HepG2 (cell line): ENCODE measurements around the gene SKA2. TPM values are rescaled to one million over a fixed set of nuclear protein-coding genes. Genes with fewer than 3 reads are reported as not detected.

Experiments
- CBX1 ChIP-seq: IDR thresholded peaks from one replicate; pipeline ENCODE4 v1.6.1; 2016; ENCODE audit warnings: antibody characterized with exemption, low read depth
- ELF3 ChIP-seq: IDR thresholded peaks from 2 replicates; pipeline ENCODE4 v1.6.1; 2016; ENCODE audit warnings: missing genetic modification reagents, missing compliant biosample characterization
- GLMP ChIP-seq: sonication (generic); formaldehyde crosslinking; IDR thresholded peaks from 2 replicates; pipeline ENCODE4 v1.9.0; 2021; ENCODE audit warnings: missing genetic modification reagents, mild to moderate bottlenecking, borderline replicate concordance
- NBN ChIP-seq: fragments of 450-650 bp; conservative IDR thresholded peaks from 2 replicates; pipeline ENCODE4 v1.6.1; 2017
- ONECUT2 ChIP-seq: sonication (generic); formaldehyde crosslinking; IDR thresholded peaks from 2 replicates; pipeline ENCODE4 v1.4.0; 2020; ENCODE audit warnings: missing genetic modification reagents
- PITX1 ChIP-seq: sonication (generic); formaldehyde crosslinking; IDR thresholded peaks from 2 replicates; pipeline ENCODE4 v1.5.1; 2020; ENCODE audit warnings: mild to moderate bottlenecking, missing genetic modification reagents
- PRDM10 ChIP-seq: sonication (generic); formaldehyde crosslinking; IDR thresholded peaks from 2 replicates; pipeline ENCODE4 v1.4.0; 2020; ENCODE audit warnings: low read depth, missing genetic modification reagents
- RXRB ChIP-seq: IDR thresholded peaks from 2 replicates; pipeline ENCODE4 v1.6.1; 2016; ENCODE audit warnings: borderline replicate concordance, missing genetic modification reagents, missing compliant biosample characterization
- TCF12 ChIP-seq, 2 experiments: fragments of 450-650 bp in 1 of 2; sonication (generic) in 1 of 2; formaldehyde crosslinking in 1 of 2; IDR thresholded peaks; 2 replicates each; pipeline versions ENCODE4 v1.6.1 to v1.8.0; 2017 to 2022; ENCODE audit warnings: antibody characterized with exemption in 1 of 2, mild to moderate bottlenecking in 1 of 2, missing genetic modification reagents in 1 of 2, moderate library complexity in 1 of 2
- ZBTB38 ChIP-seq: sonication (generic); formaldehyde crosslinking; IDR thresholded peaks from 2 replicates; pipeline ENCODE4 v1.5.1; 2020; ENCODE audit warnings: mild to moderate bottlenecking, missing genetic modification reagents
- ZFP62 ChIP-seq: sonication (generic); formaldehyde crosslinking; IDR thresholded peaks from 2 replicates; pipeline ENCODE4 v1.4.0; 2020; ENCODE audit warnings: missing genetic modification reagents
- ZNF670 ChIP-seq: sonication (generic); formaldehyde crosslinking; IDR thresholded peaks from 2 replicates; pipeline ENCODE4 v1.8.0; 2022; ENCODE audit warnings: mild to moderate bottlenecking, missing genetic modification reagents, borderline replicate concordance
- polyA plus RNA-seq, 8 experiments: library from polyadenylated mRNA; depleted of rRNA in 3 of 8; stranded (reverse) in 7 of 8; unstranded in 1 of 8; fragments of >200 nt; fragmentation: Illumina TruSeq in 4 of 8; extraction: Trizol in 4 of 8; gene quantifications; 2 replicates each; pipeline versions ENCODE4 v1.2.1 to v1.2.3, GENCODE V29; 2011 to 2016; ENCODE audit warnings: low read depth in 4 of 8, missing spikeins in 1 of 8, mixed read lengths in 1 of 8; ENCODE audit not compliant: insufficient read depth in 1 of 8
- total RNA-seq, 5 experiments: library from RNA; depleted of rRNA; stranded (reverse); fragments of >200 nt; fragmentation: Illumina TruSeq; extraction: Trizol; gene quantifications; 2 replicates each; pipeline ENCODE4 v1.2.3, GENCODE V29; 2016; ENCODE audit warnings: low read depth in 1 of 5
- TF ChIP-seq, protein P1 (sequence below), 2 experiments: fragments of 450-650 bp in 1 of 2; sonication (generic) in 1 of 2; formaldehyde crosslinking in 1 of 2; IDR thresholded peaks; 2 replicates each; pipeline versions ENCODE4 v1.6.1 to v1.8.0; 2016 to 2022; ENCODE audit warnings: antibody characterized with exemption in 1 of 2, mild to moderate bottlenecking in 1 of 2, missing genetic modification reagents in 1 of 2

SKA2 gene
- total and polyA plus RNA-seq, 2 of the 13 experiments (the other 11 are each of a cell fraction or from before 2014, with no cell fraction given): 18.6 to 91.8 TPM

- TF ChIP-seq, protein P1, sequence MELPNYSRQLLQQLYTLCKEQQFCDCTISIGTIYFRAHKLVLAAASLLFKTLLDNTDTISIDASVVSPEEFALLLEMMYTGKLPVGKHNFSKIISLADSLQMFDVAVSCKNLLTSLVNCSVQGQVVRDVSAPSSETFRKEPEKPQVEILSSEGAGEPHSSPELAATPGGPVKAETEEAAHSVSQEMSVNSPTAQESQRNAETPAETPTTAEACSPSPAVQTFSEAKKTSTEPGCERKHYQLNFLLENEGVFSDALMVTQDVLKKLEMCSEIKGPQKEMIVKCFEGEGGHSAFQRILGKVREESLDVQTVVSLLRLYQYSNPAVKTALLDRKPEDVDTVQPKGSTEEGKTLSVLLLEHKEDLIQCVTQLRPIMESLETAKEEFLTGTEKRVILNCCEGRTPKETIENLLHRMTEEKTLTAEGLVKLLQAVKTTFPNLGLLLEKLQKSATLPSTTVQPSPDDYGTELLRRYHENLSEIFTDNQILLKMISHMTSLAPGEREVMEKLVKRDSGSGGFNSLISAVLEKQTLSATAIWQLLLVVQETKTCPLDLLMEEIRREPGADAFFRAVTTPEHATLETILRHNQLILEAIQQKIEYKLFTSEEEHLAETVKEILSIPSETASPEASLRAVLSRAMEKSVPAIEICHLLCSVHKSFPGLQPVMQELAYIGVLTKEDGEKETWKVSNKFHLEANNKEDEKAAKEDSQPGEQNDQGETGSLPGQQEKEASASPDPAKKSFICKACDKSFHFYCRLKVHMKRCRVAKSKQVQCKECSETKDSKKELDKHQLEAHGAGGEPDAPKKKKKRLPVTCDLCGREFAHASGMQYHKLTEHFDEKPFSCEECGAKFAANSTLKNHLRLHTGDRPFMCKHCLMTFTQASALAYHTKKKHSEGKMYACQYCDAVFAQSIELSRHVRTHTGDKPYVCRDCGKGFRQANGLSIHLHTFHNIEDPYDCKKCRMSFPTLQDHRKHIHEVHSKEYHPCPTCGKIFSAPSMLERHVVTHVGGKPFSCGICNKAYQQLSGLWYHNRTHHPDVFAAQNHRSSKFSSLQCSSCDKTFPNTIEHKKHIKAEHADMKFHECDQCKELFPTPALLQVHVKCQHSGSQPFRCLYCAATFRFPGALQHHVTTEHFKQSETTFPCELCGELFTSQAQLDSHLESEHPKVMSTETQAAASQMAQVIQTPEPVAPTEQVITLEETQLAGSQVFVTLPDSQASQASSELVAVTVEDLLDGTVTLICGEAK (IDR thresholded peaks at IDR 0.05): no peak
- TF ChIP-seq, protein P1 (CRISPR knock-in tag; IDR thresholded peaks at IDR 0.05): peak; percentile 82; the same call in 1 of the 2 replicates
- TF ChIP-seq GLMP (CRISPR knock-in tag) (no peak), RXRB (peak; percentile 59; the same call in 1 of the 2 replicates), NBN (no peak), CBX1 (no peak), PITX1 (CRISPR knock-in tag) (peak; percentile 71), ZNF670 (CRISPR knock-in tag) (peak; percentile 86; the same call in 1 of the 2 replicates), ZBTB38 (peak; percentile 72; the same call in 1 of the 2 replicates), TCF12 (IDR thresholded peaks at IDR 0.05) (no peak), TCF12 (CRISPR knock-in tag; IDR thresholded peaks at IDR 0.05) (no peak), ONECUT2 (CRISPR knock-in tag) (peak; percentile 36; the same call in 1 of the 2 replicates), ELF3 (CRISPR knock-in tag) (peak; percentile 37; the same call in 1 of the 2 replicates), PRDM10 (CRISPR knock-in tag) (no peak; the same call in 1 of the 2 replicates), ZFP62 (CRISPR knock-in tag) (no peak)
Observed at GRCh38 chr17:59106463-59107305, 48.3 kb downstream of the SKA2 start, which contains the start of gene TRIM37 (continued).
